Stimulated activated naive CD8-positive, alpha-beta T cell treated with anti-CD3 and anti-CD28 coated beads, Interleukin-15, amount 100 ng/mL, for 72 hours (primary cell): Measurements from ENCODE around the gene LPAR2.
"Not testable (repeated sequence)": the region's sequence is repeated elsewhere in the genome, so short reads cannot be mapped to it uniquely, and the experiment has no call there.

Experiments used
- ATAC-seq: fragments of 150-1000 bp; cut with Tn5 transposase; 2 replicates; pipeline ENCODE4 v1.10.0; 2021; ENCODE audit warnings: mild to moderate bottlenecking, moderate library complexity
- DNase-seq, 2 donors: peaks; one replicate each; pipeline ENCODE4 v3.0.0; 2021 to 2022
- H3K27ac Mint-ChIP-seq, 2 donors: one replicate each; pipeline ENCODE4 v1.8.0; 2022; ENCODE audit warnings: mild to moderate bottlenecking in 2 of 2, mixed read lengths in 2 of 2, moderate library complexity in 2 of 2
- H3K27me3 Mint-ChIP-seq: one replicate; pipeline ENCODE4 v1.8.0; 2022; ENCODE audit warnings: mixed read lengths
- H3K4me1 Mint-ChIP-seq: one replicate; pipeline ENCODE4 v1.8.0; 2022; ENCODE audit warnings: mild to moderate bottlenecking, mixed read lengths
- H3K4me3 Mint-ChIP-seq, 2 donors: one replicate each; pipeline ENCODE4 v1.8.0; 2022; ENCODE audit warnings: mild to moderate bottlenecking in 2 of 2, mixed read lengths in 2 of 2, moderate library complexity in 1 of 2
- H3K9me3 Mint-ChIP-seq, 2 donors: one replicate each; pipeline ENCODE4 v1.8.0; 2022; ENCODE audit warnings: mixed read lengths in 2 of 2

LPAR2 gene

DNA sequence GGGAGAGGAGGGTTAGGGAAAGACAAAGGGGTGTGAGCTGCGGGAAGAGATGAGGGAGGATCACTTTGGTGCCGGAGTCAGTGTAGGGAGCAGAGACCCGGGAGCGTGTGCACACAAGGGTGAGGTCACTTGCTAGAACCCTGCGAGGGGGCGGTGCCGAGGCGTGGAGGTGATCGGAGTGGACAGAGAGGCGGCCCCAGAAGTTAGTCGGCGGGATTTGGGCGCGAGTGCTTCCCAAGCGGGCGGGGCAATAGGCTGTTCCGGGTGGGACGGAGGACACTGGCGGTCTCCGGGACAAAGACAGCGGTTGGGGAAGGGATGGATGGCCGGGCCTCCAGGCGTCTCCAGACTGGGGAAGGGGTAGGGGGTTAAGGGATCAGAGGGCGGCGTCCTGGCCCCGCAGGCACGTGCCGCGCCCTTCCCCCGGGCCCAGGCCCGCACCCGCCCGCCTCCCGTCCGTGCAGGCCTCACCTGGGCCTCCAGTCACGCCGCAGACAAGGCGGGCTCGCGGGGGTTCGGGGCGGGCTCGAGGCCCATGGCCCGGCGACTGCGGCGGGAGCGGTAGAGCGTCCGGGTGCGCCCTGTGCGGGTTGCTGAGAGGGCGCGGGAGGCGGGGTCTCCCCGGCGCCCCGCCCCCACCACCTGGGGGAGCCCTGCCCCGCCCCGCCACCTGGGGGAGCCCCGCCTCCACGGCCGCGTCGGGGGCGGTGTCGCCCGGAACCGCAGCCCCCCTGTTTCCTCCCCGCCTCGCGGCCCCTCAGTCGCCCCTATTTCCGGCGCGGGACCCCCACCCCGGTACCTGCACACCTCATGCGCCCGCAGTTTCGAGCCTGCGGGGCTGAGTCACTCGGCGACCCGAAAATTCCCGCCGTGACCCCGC lies at the start of gene LPAR2:
LPAR2 (minus strand) TSS at position 600 of the 880 bp plus-strand sequence. CDS start 945 bp downstream, outside the sequence.
- Mint-ChIP-seq H3K4me3 (peak within 1 kb of the TSS; percentile 84 to 94), H3K27me3 (no peaks in the 10 kb centered on the region), H3K9me3 (no peaks in the 10 kb centered on the region), H3K27ac (peak within 1 kb of the TSS; percentile 94 to 100), H3K4me1 (peaks cover 44% of the 10 kb centered on the region)
- DNase-seq (peak; percentile 76 to 85), ATAC-seq (peak; percentile 78)

DNA sequence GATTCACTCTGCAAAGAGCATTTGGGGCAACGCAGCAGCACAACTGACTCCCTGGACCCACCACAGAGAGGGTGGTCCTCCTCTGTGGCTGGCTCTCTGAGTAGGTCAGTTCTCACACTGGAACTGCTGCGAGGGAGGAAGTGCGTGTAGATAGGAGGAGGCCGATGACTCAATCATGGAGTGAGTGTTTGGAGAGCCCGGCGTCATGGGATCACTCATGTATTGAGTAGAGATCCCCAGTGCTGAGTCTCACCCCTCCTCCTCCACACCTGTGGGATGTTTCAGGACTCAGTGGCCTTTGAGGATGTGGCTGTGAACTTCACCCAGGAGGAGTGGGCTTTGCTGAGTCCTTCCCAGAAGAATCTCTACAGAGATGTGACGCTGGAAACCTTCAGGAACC lies 49.6 kb upstream of the LPAR2 start:
- H3K9me3 Mint-ChIP-seq: peaks cover 37 to 52% of the 10 kb centered on the region in 2 donors
- no peaks in the 10 kb centered on the region for H3K27me3 Mint-ChIP-seq
- H3K4me1 Mint-ChIP-seq: peaks cover 7% of the 10 kb centered on the region
- H3K27ac Mint-ChIP-seq: peak overlapping the region in 1 of 2 donors; percentile 64
- DNase-seq: no peak
- no peak for ATAC-seq
- peak overlapping the region in 1 of 2 donors; percentile 22 for H3K4me3 Mint-ChIP-seq

DNA sequence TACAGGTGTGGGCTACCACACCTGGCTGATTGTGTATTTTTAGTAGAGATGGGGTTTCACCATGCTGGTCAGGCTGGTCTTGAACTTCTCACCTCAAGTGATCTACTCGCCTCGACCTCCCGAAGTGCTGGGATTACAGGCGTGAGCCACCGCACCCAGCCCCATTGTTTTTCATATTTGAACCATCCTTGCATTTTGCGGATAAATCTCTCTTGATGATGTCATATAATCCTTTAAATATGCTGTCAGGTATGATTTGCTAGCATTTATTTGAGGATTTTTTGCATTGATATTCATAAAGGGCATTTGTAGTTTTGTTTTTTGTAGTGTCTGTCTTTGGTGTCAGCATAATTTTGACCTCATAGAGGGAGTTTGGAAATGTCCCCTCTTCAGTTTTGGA lies 46.3 kb upstream of the LPAR2 start:
- DNase-seq (no peak), ATAC-seq (no peak)
- Mint-ChIP-seq H3K4me1 (peaks cover 21% of the 10 kb centered on the region), H3K4me3 (no peak overlapping the region), H3K9me3 (peaks cover 30 to 36% of the 10 kb centered on the region in 2 donors), H3K27ac (peak overlapping the region in 1 of 2 donors; percentile 93), H3K27me3 (no peaks in the 10 kb centered on the region)

DNA sequence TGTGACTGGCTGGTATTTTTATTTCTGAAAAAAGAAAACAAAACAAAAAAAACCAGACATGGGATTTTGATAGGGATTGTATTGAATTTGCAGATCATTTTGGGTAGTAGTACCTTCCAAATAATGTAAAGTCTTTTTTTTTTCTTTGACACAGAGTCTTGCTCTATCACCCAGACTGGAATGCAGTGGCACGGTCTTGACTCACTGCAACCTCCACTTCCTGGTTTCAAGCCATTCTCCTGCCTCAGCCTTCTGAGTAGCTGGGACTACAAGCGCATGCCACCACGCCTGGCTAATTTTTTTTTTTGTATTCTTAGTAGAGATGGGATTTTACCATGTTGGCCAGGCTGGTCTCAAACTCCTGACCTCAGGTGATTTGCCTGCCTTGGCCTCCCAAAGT lies 44.8 kb upstream of the LPAR2 start:
- H3K9me3 Mint-ChIP-seq: peaks cover 21 to 23% of the 10 kb centered on the region in 2 donors
- peak overlapping the region in 1 of 2 donors; percentile 27 for H3K27ac Mint-ChIP-seq
- DNase-seq (no peak), ATAC-seq (no peak)
- no peaks in the 10 kb centered on the region for H3K27me3 Mint-ChIP-seq
- peaks cover 25% of the 10 kb centered on the region for H3K4me1 Mint-ChIP-seq
- peak overlapping the region in 1 of 2 donors; percentile 18 for H3K4me3 Mint-ChIP-seq

DNA sequence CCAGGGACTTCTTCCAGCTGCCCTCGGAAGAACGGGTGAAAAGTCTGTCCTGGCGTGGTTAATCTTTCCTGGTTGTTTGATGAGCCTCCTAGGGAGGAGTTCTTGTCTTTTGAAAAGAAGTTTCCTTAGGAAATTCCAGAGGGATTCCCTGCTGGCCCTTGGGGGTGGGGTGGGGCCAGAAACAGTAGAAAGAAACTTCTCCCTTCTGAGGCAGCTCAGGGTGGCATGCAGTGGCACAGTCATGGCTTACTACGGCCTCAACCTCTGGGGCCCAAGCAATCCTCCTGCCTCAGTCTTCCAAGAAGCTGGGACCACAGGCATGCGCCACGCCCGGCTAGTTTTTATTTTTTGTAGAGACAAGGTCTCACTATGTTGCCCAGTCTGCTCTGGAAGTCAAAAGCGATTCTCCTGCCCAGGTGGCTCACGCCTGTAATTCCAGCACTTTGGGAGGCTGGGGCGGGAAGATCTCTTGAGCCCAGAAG lies 42.1 kb upstream of the LPAR2 start:
- peaks cover 0 to under 1% of the 10 kb centered on the region in 2 donors for H3K9me3 Mint-ChIP-seq
- no peak for DNase-seq
- peak overlapping the region; percentile 97 to 100 for H3K27ac Mint-ChIP-seq
- ATAC-seq: no peak
- peak overlapping the region; percentile 95 to 97 for H3K4me3 Mint-ChIP-seq
- H3K27me3 Mint-ChIP-seq: no peaks in the 10 kb centered on the region
- peaks cover 29% of the 10 kb centered on the region for H3K4me1 Mint-ChIP-seq

DNA sequence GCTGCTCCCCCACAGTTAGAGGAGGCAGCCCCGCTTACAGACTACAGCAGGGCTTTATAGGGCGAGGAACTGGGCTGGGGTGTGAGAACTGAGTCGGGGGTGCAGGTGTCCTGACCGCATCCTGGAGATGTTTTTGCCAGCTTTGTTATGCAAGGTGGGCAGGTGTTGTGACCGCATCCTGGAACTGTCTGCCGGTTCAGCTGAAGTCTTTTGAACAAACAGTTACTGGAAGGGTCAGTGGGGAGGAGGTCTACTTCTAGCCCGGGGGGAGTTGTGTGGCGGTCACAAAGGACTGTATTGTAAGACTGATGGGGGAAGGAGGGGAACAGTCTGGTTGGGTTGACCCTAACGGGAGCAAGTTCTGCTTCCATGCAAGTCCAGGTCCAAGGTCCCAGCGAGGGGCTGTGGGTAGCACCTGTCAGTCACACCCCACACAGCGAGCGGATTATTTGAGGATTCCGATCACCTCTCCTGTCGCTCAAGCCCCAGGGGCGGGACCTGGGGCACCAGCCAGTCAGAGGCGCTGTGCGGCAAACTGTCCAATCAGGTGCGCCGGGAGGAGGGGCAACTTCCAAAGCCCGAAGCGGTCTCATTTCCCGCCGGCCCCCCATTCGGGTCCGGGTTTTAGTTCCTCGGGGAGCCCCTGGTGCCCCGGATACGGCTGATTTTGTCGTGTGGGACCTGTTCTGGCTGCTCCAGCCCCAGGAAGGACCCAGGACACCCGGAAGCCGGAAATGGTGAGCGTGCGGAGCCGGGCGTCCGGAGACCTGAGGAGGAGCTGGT lies 40.4 kb upstream of the LPAR2 start, which contains the start of gene ZNF101:
ZNF101 (plus strand) TSS at position 610 of the 783 bp plus-strand sequence; CDS start at position 735, 125 bp downstream.
- ATAC-seq (peak; percentile 86), DNase-seq (peak; percentile 98 to 99)
- Mint-ChIP-seq H3K27me3 (no peaks in the 10 kb centered on the region), H3K4me1 (peaks cover 29% of the 10 kb centered on the region), H3K4me3 (peak within 1 kb of the TSS; percentile 95 to 97), H3K27ac (peak within 1 kb of the TSS; percentile 98 to 100), H3K9me3 (no peaks in the 10 kb centered on the region)

DNA sequence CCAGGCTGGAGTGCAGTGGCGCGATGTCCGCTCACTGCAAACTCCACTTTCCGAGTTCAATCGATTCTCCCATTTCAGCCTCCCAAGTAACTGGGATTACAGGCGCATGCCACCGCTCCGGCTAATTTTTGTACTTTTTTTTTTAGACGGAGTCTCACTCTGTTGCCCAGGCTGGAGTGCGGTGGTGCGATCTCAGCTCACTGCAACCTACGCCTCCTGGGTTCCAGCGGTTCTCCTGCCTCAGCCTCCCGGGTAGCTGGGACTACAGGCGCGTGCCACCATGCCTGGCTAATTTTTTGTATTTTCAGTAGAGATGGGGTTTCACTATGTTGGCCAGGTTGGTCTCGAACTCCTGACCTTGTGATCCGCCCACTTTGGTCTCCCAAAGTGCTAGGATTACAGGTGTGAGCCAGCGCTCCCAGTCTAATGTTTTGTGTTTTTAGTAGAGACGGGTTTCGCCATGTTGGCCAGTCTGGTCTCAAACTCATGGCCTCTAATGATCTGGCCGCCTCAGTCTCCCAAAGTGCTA lies 37.5 kb upstream of the LPAR2 start:
- peak overlapping the region in 1 of 2 donors; percentile 71 for H3K27ac Mint-ChIP-seq

DNA sequence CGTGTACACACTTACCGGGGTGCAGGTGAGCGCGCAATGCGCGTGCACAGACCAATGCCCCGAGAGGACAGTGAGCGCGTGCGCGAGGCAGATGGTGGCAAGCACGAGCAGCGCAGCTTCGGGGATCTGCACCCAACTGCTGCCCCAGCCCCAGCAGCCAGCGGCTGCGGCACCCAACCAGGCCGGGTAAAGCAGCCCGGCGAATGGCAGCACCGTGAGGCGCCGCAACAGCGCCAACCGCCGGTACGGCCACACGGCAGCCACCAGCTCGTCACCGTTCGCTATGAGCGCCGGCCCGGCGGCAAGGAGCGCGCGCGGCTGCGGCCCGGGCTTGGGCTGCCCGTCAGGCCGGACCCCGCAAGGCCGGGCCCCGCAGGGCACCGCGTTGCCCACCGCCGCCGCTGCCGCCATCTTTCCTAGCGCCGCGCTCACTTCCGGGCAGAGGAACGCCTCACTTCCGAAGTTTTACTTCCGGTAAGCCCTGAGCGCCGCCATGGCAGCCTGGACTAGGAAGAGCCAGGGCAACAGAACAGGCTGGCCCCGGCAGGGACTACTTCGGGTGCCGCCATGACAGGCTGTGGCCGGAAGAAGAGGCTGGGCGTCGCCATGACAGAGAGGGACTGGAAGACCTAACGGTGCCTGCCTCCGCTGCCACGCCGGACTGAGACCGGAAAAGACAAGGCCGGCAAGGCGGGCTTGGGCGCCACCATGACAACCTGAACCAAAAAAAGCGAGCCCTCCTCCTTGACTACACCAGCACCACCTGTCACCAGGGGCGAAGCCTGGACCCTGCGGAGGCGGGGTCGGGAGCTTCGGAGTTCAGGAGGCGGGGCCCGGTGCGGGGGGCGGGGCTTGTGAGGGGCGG lies 35.5 kb upstream of the LPAR2 start, which contains the start of gene ATP13A1:
ATP13A1 (minus strand) TSS at position 421 of the 865 bp plus-strand sequence; CDS start at position 411, 10 bp downstream.
- Mint-ChIP-seq H3K9me3 (no peaks in the 10 kb centered on the region), H3K4me1 (peaks cover 47% of the 10 kb centered on the region), H3K27ac (peak within 1 kb of the TSS; percentile 96 to 97), H3K27me3 (no peaks in the 10 kb centered on the region), H3K4me3 (peak within 1 kb of the TSS; percentile 95 to 98)
- DNase-seq: peak; percentile 96 to 98
- ATAC-seq: peak; percentile 84

More for the DNA sequence above, 37.5 kb upstream of the LPAR2 start:
- DNase-seq, H3K27me3 Mint-ChIP-seq, H3K9me3 Mint-ChIP-seq, ATAC-seq: not testable (repeated sequence)
- peak overlapping the region in 1 of 2 donors; percentile 39 for H3K4me3 Mint-ChIP-seq
- peaks cover 49% of the 10 kb centered on the region for H3K4me1 Mint-ChIP-seq

DNA sequence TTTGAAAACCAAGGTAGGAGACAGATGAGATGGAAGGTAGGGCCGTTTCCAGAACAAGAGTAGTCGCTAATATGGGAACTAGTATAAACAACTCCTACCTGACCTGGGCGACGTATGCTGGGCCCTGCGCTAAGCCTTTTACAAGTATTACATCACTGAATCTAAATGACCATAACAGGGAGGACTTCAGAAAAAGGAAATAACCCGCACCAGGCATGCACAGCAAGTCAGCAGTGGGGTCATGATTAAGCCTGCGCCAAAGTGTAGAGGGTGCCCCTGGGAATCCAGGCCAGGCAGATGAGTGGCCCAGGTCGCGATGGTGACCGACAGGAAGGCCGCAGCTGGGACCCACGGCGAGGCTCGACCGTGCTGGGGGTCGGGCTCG lies 34.8 kb upstream of the LPAR2 start:
- H3K27ac Mint-ChIP-seq: peak overlapping the region; percentile 92 to 97
- ATAC-seq (no peak), DNase-seq (no peak)
- peak overlapping the region; percentile 95 to 98 for H3K4me3 Mint-ChIP-seq
- no peaks in the 10 kb centered on the region for H3K27me3 Mint-ChIP-seq
- H3K9me3 Mint-ChIP-seq: no peaks in the 10 kb centered on the region
- H3K4me1 Mint-ChIP-seq: peaks cover 43% of the 10 kb centered on the region

DNA sequence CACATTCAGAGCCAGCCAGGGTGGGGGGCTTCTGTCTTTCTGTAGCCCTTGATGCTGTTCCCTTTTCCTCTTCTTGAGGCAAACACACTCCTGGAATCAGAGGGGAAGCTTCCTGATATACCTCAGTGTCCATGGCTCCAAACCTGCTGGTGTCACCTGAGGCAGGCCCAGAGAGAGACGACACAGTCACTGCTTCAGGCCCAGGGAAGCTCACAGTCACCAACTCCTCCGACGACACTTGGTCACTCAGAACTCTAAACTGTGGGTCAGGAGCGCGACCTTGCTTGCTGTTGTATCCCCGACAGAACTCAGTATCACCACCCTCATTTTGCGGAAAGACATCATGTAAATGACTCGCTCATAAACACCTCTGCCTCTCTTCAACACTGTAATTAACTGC lies 34.3 kb upstream of the LPAR2 start:
- Mint-ChIP-seq H3K4me3 (peak overlapping the region; percentile 95 to 98), H3K27me3 (no peaks in the 10 kb centered on the region), H3K4me1 (peaks cover 38% of the 10 kb centered on the region), H3K27ac (peak overlapping the region; percentile 92 to 97), H3K9me3 (no peaks in the 10 kb centered on the region)
- ATAC-seq: no peak
- no peak for DNase-seq

DNA sequence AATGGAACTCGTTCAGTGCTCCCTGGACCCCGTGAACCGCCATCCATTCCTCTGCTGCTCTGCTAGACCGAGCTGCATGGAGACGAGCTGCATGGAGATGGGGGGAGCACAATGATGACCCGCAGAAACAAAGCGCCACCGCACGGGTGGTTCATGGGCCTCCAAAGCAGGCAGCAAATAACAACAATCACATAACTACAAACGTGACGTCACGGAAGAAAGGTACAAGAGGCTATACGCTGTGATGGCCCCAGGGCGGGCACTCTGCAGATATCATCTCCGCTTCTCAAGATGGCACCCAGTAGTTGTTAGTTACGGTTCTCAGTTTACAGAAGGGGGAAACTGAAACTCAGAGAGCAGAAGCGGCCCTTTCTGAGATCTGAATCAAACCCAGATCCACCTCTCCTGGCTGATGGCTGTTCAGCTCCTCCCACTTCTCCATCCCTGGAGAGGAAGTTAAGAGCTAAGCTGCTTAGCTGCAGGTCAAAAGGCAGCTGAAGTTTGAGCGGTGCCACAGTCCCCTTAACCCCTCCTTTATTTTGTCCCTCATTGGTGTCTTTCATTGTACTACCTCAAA lies 33.7 kb upstream of the LPAR2 start:
- ATAC-seq: peak; percentile 4
- Mint-ChIP-seq H3K9me3 (no peaks in the 10 kb centered on the region), H3K27ac (peak overlapping the region; percentile 92 to 97), H3K4me3 (peak overlapping the region; percentile 95 to 98), H3K27me3 (no peaks in the 10 kb centered on the region), H3K4me1 (peaks cover 39% of the 10 kb centered on the region)
- peak in 1 of 2 donors; percentile 51 for DNase-seq

DNA sequence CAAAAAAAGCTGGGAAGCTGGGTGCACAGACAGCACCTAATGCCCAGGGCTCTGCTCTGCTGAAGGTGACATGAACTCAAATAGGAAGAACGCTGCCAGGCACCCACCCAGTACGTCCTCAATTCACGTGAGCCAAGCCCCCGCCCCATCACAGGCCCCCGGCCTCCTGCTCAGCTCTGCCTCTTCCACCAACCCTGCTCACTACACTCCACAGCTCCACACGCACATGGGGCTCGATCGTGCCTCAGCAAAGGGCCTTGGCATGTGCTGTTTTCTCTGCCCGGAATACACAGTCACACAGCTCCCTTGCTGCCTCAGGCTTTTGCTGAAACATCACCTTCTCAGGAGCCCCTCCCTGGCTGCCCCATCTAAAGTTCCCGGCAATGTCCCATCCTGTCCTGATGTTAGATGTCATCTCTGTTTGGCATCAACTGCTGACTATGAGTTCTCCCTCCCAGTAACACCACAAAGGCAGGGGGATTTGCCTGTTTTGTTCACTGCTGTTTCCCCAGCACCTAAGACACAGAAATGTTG lies 33.2 kb upstream of the LPAR2 start:
- Mint-ChIP-seq H3K9me3 (no peaks in the 10 kb centered on the region), H3K4me3 (peak overlapping the region; percentile 95 to 98), H3K4me1 (peaks cover 39% of the 10 kb centered on the region), H3K27me3 (no peaks in the 10 kb centered on the region), H3K27ac (peak overlapping the region; percentile 71 to 92)
- no peak for ATAC-seq
- DNase-seq: no peak

DNA sequence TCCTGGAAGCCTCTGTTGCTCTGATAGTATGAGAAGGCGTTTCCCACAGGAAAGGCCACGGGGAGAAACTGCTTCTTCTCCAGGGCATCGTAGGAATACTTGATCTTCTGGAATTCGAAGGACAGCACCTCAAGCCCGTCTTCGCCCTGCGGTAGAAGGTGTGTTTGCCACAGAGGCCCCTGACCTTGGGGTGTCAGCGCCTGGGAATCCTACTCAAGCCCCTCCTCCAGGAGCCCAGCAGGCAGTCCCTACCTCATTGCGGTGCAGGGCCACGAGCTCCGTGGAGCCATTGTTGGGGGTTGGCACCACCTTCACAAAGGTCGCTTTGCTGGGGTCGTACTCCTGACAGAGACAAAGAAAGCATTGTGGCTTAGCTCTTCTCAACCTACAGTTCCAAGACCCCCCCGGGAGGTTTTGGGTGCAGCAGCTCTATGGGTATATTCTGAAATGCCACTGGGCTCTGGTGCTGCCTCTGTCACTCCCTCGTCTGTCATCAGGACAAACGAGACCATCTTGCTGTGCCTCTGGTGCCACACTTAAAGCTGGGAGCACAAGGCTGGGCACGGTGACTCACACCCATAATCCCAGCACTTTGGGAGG lies 31.7 kb upstream of the LPAR2 start:
- peak overlapping the region in 1 of 2 donors; percentile 46 for H3K27ac Mint-ChIP-seq

More for the DNA sequence above, 31.7 kb upstream of the LPAR2 start:
- no peak overlapping the region for H3K4me3 Mint-ChIP-seq
- H3K9me3 Mint-ChIP-seq: no peaks in the 10 kb centered on the region
- DNase-seq: no peak
- no peak for ATAC-seq
- no peaks in the 10 kb centered on the region for H3K27me3 Mint-ChIP-seq
- H3K4me1 Mint-ChIP-seq: peaks cover 39% of the 10 kb centered on the region
